MM.1S (cell line): ENCODE results near the gene PNPLA6.

Experiments
- DNase-seq: peaks from one replicate; pipeline ENCODE4 v3.0.0-alpha.2; 2015
- H2AFZ ChIP-seq: fragments of 300-600 bp; sonication (generic); 2 replicates; pipeline ENCODE4 v1.6.0; 2016; ENCODE audit warnings: antibody characterized with exemption, low read length
- H3F3A ChIP-seq: fragments of 300-600 bp; sonication (generic); 2 replicates; pipeline ENCODE4 v1.6.1; 2016; ENCODE audit warnings: mild to moderate bottlenecking, antibody characterized with exemption, low read length, moderate library complexity, mixed read lengths; ENCODE audit not compliant: insufficient read depth
- H3K27ac ChIP-seq: fragments of 300-600 bp; sonication (generic); 2 replicates; pipeline ENCODE4 v1.5.1; 2016; ENCODE audit warnings: mild to moderate bottlenecking, low read length
- H3K27me3 ChIP-seq: fragments of 300-600 bp; sonication (generic); replicated peaks from 2 replicates; pipeline ENCODE4 v1.6.0; 2016; ENCODE audit warnings: low read length; ENCODE audit not compliant: insufficient read depth
- H3K36me3 ChIP-seq: fragments of 300-600 bp; sonication (generic); replicated peaks from 2 replicates; pipeline ENCODE4 v1.6.1; 2016; ENCODE audit warnings: mild to moderate bottlenecking, low read length, mixed read lengths; ENCODE audit not compliant: insufficient read depth
- H3K4me1 ChIP-seq: fragments of 300-600 bp; sonication (generic); 2 replicates; pipeline ENCODE4 v1.6.1; 2016; ENCODE audit warnings: low read length, mixed read lengths
- H3K4me2 ChIP-seq: fragments of 300-600 bp; sonication (generic); 2 replicates; pipeline ENCODE4 v1.6.0; 2016; ENCODE audit warnings: low read depth, low read length
- H3K4me3 ChIP-seq: fragments of 300-600 bp; sonication (generic); 2 replicates; pipeline ENCODE4 v1.5.1; 2016; ENCODE audit warnings: low read length, mixed read lengths
- H3K79me2 ChIP-seq: fragments of 300-600 bp; sonication (generic); 2 replicates; pipeline ENCODE4 v1.6.1; 2016; ENCODE audit warnings: mixed run types, low read length, mixed read lengths
- H3K9ac ChIP-seq: fragments of 300-600 bp; sonication (generic); 2 replicates; pipeline ENCODE4 v1.6.1; 2016; ENCODE audit warnings: low read length, mixed read lengths
- H3K9me2 ChIP-seq: fragments of 300-600 bp; sonication (generic); replicated peaks from 2 replicates; pipeline ENCODE4 v1.6.1; 2016; ENCODE audit warnings: mild to moderate bottlenecking, low read length, mixed read lengths; ENCODE audit not compliant: insufficient read depth
- H3K9me3 ChIP-seq: fragments of 300-600 bp; sonication (generic); replicated peaks from 2 replicates; pipeline ENCODE4 v1.6.1; 2016; ENCODE audit warnings: mild to moderate bottlenecking, low read length, mixed read lengths; ENCODE audit not compliant: insufficient read depth
- H4K20me1 ChIP-seq: fragments of 300-600 bp; sonication (generic); 2 replicates; pipeline ENCODE4 v1.6.1; 2016; ENCODE audit warnings: mild to moderate bottlenecking, low read length, moderate library complexity, mixed read lengths; ENCODE audit not compliant: insufficient read depth
- EZH2 ChIP-seq: fragments of 300-600 bp; sonication (generic); optimal IDR thresholded peaks from 2 replicates; pipeline ENCODE3; 2017; ENCODE audit warnings: low read depth, mild to moderate bottlenecking, antibody characterized with exemption, low read length, mixed read lengths
- EZH2phosphoT487 ChIP-seq: fragments of 300-600 bp; sonication (generic); IDR thresholded peaks from 2 replicates; pipeline ENCODE4 v1.6.1; 2018; ENCODE audit warnings: antibody characterized with exemption, low read length
- TF ChIP-seq, protein P1 (sequence below): fragments of 300-600 bp; sonication (generic); IDR thresholded peaks from 2 replicates; pipeline ENCODE4 v1.5.1; 2016; ENCODE audit warnings: antibody characterized with exemption, low read length, mixed read lengths

PNPLA6 gene

DNA sequence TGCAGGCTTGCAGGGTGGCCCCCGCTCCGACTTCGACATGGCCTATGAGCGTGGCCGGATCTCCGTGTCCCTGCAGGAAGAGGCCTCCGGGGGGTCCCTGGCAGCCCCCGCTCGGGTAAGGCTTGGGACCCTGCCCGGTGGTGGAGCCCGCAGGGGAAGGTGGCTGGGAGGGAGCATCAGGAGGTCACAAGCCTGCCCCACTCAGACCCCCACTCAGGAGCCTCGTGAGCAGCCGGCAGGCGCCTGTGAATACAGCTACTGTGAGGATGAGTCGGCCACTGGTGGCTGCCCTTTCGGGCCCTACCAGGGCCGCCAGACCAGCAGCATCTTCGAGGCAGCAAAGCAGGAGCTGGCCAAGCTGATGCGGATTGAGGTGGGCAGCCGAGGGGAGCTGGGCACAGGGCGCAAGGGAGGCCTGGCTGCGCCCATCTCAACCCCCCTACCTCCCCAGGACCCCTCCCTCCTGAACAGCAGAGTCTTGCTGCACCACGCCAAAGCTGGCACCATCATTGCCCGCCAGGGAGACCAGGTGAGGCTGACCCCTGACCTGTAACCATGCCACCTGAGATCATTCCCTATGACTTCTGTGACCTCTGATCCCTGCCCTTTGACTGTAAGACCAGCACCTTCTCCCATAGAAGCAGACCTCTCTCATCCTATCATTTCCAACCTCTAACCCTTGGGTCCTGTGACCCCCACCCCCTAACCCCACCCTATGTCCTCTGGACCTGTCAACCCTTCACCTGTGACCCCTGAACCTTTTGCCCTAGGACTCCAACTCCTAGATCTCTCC is 7.2 kb downstream of the PNPLA6 start:
- Histone ChIP-seq H3K4me1 (no peaks in the 10 kb centered on the region), H3K4me3 (no peak overlapping the region), H3K79me2 (no peaks in the 10 kb centered on the region), H3K9me2 (no peaks in the 10 kb centered on the region), H3K36me3 (no peaks in the 10 kb centered on the region), H3K9ac (no peak overlapping the region), H2AFZ (no peak overlapping the region), H3F3A (no peaks in the 10 kb centered on the region), H3K27me3 (no peaks in the 10 kb centered on the region), H3K27ac (no peak overlapping the region), H3K9me3 (no peaks in the 10 kb centered on the region), H4K20me1 (no peaks in the 10 kb centered on the region), H3K4me2 (no peak overlapping the region)
- TF ChIP-seq EZH2phosphoT487: no peak
- TF ChIP-seq, protein P1, sequence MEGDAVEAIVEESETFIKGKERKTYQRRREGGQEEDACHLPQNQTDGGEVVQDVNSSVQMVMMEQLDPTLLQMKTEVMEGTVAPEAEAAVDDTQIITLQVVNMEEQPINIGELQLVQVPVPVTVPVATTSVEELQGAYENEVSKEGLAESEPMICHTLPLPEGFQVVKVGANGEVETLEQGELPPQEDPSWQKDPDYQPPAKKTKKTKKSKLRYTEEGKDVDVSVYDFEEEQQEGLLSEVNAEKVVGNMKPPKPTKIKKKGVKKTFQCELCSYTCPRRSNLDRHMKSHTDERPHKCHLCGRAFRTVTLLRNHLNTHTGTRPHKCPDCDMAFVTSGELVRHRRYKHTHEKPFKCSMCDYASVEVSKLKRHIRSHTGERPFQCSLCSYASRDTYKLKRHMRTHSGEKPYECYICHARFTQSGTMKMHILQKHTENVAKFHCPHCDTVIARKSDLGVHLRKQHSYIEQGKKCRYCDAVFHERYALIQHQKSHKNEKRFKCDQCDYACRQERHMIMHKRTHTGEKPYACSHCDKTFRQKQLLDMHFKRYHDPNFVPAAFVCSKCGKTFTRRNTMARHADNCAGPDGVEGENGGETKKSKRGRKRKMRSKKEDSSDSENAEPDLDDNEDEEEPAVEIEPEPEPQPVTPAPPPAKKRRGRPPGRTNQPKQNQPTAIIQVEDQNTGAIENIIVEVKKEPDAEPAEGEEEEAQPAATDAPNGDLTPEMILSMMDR: no peak
- TF ChIP-seq EZH2: no peak
- DNase-seq: no peak

DNA sequence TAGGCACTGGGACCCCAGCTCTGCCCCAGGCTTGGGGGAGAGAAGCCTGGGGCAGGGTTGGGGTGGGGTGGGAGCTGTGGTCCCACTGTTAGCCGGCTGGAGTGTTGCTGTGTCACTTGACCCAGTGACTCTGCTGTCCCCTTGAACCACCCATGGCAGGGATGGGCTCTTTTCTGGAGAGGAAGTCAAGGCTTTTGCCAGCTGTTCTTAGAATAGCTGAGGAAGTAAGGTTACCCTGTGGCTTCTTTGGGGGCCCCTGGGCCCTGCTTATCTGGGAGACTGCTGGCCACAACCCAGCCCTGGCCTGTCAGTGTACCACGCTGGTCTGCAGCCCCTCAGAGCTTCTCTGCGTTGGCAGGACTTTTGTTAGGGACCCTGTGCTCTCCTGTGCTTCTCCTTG is 9.1 kb downstream of the PNPLA6 start:
- no peak for TF ChIP-seq EZH2
- TF ChIP-seq, protein P1: no peak
- TF ChIP-seq EZH2phosphoT487: no peak
- Histone ChIP-seq H3K4me1 (no peaks in the 10 kb centered on the region), H3F3A (no peaks in the 10 kb centered on the region), H3K27ac (no peak overlapping the region), H3K4me3 (no peak overlapping the region), H3K9me2 (no peaks in the 10 kb centered on the region), H3K27me3 (no peaks in the 10 kb centered on the region), H3K79me2 (no peaks in the 10 kb centered on the region), H2AFZ (no peak overlapping the region), H4K20me1 (no peaks in the 10 kb centered on the region), H3K4me2 (no peak overlapping the region), H3K9me3 (no peaks in the 10 kb centered on the region), H3K9ac (no peak overlapping the region), H3K36me3 (no peaks in the 10 kb centered on the region)
- DNase-seq: no peak

- H3K9ac ChIP-seq: no peak overlapping the region
- no peaks in the 10 kb centered on the region for H3K4me1 ChIP-seq
- no peaks in the 10 kb centered on the region for H3K36me3 ChIP-seq
- no peak for DNase-seq
- no peaks in the 10 kb centered on the region for H3K9me2 ChIP-seq
- no peaks in the 10 kb centered on the region for H3K27me3 ChIP-seq
- H4K20me1 ChIP-seq: no peaks in the 10 kb centered on the region
- TF ChIP-seq EZH2: no peak
- H3K4me3 ChIP-seq: no peak overlapping the region
- H3K27ac ChIP-seq: no peak overlapping the region
- H2AFZ ChIP-seq: no peak overlapping the region
- no peak overlapping the region for H3K4me2 ChIP-seq
- H3K9me3 ChIP-seq: no peaks in the 10 kb centered on the region
- no peaks in the 10 kb centered on the region for H3F3A ChIP-seq
- H3K79me2 ChIP-seq: no peaks in the 10 kb centered on the region
Measured at GRCh38 chr19:7545300-7545699, 9.8 kb downstream of the PNPLA6 start.

GRCh38 chr19:7545904-7546303 is 10.4 kb downstream of the PNPLA6 start:
- Histone ChIP-seq H2AFZ (no peak overlapping the region), H3K4me3 (no peak overlapping the region), H3K9ac (no peak overlapping the region), H3K4me2 (no peak overlapping the region), H3K36me3 (no peaks in the 10 kb centered on the region), H3K27me3 (no peaks in the 10 kb centered on the region), H3K27ac (no peak overlapping the region), H3K9me2 (no peaks in the 10 kb centered on the region), H3K4me1 (peaks cover 3% of the 10 kb centered on the region; the same call in 1 of the 2 replicates), H3K9me3 (no peaks in the 10 kb centered on the region), H4K20me1 (no peaks in the 10 kb centered on the region), H3K79me2 (no peaks in the 10 kb centered on the region), H3F3A (no peaks in the 10 kb centered on the region)
- no peak for DNase-seq
- TF ChIP-seq EZH2phosphoT487 (no peak), EZH2 (no peak)
- TF ChIP-seq, protein P1: no peak
